OCI-LY1 (cell line): Measurements from ENCODE around the gene SEC11A.
A peak's percentile ranks its signal among the peaks of the same experiment; 100 is the strongest.

Experiments used
- H2AFZ ChIP-seq: fragments of 200-600 bp; sonication (generic), shearing (Covaris generic); 2 replicates; pipeline ENCODE4 v1.6.0; 2014; ENCODE audit warnings: antibody characterized with exemption, mild to moderate bottlenecking, low read length
- H3F3A ChIP-seq: fragments of 200-600 bp; sonication (generic), shearing (Covaris generic); 2 replicates; pipeline ENCODE4 v1.6.0; 2014; ENCODE audit warnings: mild to moderate bottlenecking, antibody characterized with exemption, low read length, moderate library complexity; ENCODE audit not compliant: insufficient read depth
- H3K27ac ChIP-seq: fragments of 200-600 bp; sonication (generic); 2 replicates; pipeline ENCODE4 v1.5.1; 2014; ENCODE audit warnings: low read length, mixed run types, mild to moderate bottlenecking, low read depth; ENCODE audit not compliant: poor library complexity, severe bottlenecking
- H3K27me3 ChIP-seq: fragments of 200-600 bp; sonication (generic); 2 replicates; pipeline ENCODE4 v1.6.0; 2014; ENCODE audit warnings: antibody characterized with exemption, mild to moderate bottlenecking, low read length, moderate library complexity; ENCODE audit not compliant: insufficient read depth
- H3K36me3 ChIP-seq: fragments of 200-600 bp; sonication (generic); 2 replicates; pipeline ENCODE4 v1.6.1; 2014; ENCODE audit warnings: mild to moderate bottlenecking, antibody characterized with exemption, low read length, moderate library complexity, mixed read lengths; ENCODE audit not compliant: insufficient read depth
- H3K4me1 ChIP-seq: fragments of 200-600 bp; sonication (generic); 2 replicates; pipeline ENCODE4 v1.5.1; 2014; ENCODE audit warnings: mild to moderate bottlenecking, low read length, moderate library complexity; ENCODE audit not compliant: insufficient read depth, severe bottlenecking
- H3K4me2 ChIP-seq: fragments of 200-600 bp; sonication (generic), shearing (Covaris generic); 2 replicates; pipeline ENCODE4 v1.6.1; 2014; ENCODE audit warnings: low read length
- H3K4me3 ChIP-seq: fragments of 200-600 bp; sonication (generic); 2 replicates; pipeline ENCODE4 v1.5.1; 2014; ENCODE audit warnings: low read length, low read depth, mild to moderate bottlenecking, mixed read lengths; ENCODE audit not compliant: poor library complexity, severe bottlenecking
- H3K79me2 ChIP-seq: fragments of 200-600 bp; shearing (Covaris generic); 2 replicates; pipeline ENCODE4 v1.6.1; 2016; ENCODE audit warnings: mixed run types, low read length, mixed read lengths; ENCODE audit not compliant: insufficient read depth
- H3K9ac ChIP-seq: fragments of 200-600 bp; sonication (generic), shearing (Covaris generic); 2 replicates; pipeline ENCODE4 v1.6.1; 2014; ENCODE audit warnings: mild to moderate bottlenecking, low read length, mixed read lengths
- H3K9me2 ChIP-seq: fragments of 200-600 bp; sonication (generic), shearing (Covaris generic); 2 replicates; pipeline ENCODE4 v1.6.1; 2014; ENCODE audit warnings: low read depth, mild to moderate bottlenecking, low read length, mixed read lengths
- H3K9me3 ChIP-seq: fragments of 200-600 bp; shearing (Covaris generic); 2 replicates; pipeline ENCODE4 v1.6.1; 2014; ENCODE audit warnings: low read length, mixed read lengths
- H4K20me1 ChIP-seq: fragments of 200-600 bp; sonication (generic), shearing (Covaris generic); 2 replicates; pipeline ENCODE4 v1.6.0; 2016; ENCODE audit warnings: mild to moderate bottlenecking, low read length; ENCODE audit not compliant: insufficient read depth
- EZH2 ChIP-seq: fragments of 200-600 bp; sonication (generic), shearing (Covaris generic); IDR thresholded peaks from 2 replicates; pipeline ENCODE4 v1.8.0; 2017; ENCODE audit warnings: borderline replicate concordance, mixed run types, mild to moderate bottlenecking, antibody characterized with exemption, low read length, moderate library complexity, mixed read lengths
- TF ChIP-seq, protein P1 (sequence below): fragments of 200-600 bp; sonication (generic), shearing (Covaris generic); IDR thresholded peaks from 2 replicates; pipeline ENCODE4 v1.5.1; 2017; ENCODE audit warnings: mild to moderate bottlenecking, antibody characterized with exemption, low read length, moderate library complexity, mixed read lengths

Gene SEC11A

DNA sequence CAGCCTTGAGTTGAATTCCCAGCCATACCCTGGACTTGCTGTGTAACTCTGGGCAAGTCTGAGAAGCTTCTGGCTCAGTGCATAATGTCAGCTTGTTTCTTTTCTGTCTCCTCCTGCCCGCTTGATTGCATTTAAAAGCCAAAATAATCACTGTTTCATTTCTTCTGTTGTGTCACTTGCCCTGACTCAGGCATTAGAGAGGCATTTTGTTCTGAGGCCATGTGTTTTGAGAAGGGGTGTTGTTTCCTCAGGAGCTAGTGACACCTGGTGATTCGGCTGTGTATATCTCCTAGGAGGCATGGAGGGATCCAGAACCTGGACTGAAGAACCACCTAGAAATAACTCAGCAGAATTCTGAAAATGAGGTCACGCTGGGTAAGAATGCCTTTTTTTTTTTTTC lies 77.8 kb downstream of the SEC11A start:
- Histone ChIP-seq H3K36me3 (peaks cover 60% of the 10 kb centered on the region), H3K79me2 (no peaks in the 10 kb centered on the region), H3K4me3 (no peak overlapping the region), H4K20me1 (no peaks in the 10 kb centered on the region), H2AFZ (no peak overlapping the region), H3K4me2 (no peak overlapping the region), H3K9ac (no peak overlapping the region), H3K9me2 (no peaks in the 10 kb centered on the region), H3F3A (no peaks in the 10 kb centered on the region), H3K4me1 (peaks cover 23% of the 10 kb centered on the region), H3K27ac (no peak overlapping the region), H3K27me3 (no peaks in the 10 kb centered on the region), H3K9me3 (no peaks in the 10 kb centered on the region)
- TF ChIP-seq, protein P1, sequence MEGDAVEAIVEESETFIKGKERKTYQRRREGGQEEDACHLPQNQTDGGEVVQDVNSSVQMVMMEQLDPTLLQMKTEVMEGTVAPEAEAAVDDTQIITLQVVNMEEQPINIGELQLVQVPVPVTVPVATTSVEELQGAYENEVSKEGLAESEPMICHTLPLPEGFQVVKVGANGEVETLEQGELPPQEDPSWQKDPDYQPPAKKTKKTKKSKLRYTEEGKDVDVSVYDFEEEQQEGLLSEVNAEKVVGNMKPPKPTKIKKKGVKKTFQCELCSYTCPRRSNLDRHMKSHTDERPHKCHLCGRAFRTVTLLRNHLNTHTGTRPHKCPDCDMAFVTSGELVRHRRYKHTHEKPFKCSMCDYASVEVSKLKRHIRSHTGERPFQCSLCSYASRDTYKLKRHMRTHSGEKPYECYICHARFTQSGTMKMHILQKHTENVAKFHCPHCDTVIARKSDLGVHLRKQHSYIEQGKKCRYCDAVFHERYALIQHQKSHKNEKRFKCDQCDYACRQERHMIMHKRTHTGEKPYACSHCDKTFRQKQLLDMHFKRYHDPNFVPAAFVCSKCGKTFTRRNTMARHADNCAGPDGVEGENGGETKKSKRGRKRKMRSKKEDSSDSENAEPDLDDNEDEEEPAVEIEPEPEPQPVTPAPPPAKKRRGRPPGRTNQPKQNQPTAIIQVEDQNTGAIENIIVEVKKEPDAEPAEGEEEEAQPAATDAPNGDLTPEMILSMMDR: peak; percentile 37; the same call in 1 of the 2 replicates
- TF ChIP-seq EZH2: no peak

DNA sequence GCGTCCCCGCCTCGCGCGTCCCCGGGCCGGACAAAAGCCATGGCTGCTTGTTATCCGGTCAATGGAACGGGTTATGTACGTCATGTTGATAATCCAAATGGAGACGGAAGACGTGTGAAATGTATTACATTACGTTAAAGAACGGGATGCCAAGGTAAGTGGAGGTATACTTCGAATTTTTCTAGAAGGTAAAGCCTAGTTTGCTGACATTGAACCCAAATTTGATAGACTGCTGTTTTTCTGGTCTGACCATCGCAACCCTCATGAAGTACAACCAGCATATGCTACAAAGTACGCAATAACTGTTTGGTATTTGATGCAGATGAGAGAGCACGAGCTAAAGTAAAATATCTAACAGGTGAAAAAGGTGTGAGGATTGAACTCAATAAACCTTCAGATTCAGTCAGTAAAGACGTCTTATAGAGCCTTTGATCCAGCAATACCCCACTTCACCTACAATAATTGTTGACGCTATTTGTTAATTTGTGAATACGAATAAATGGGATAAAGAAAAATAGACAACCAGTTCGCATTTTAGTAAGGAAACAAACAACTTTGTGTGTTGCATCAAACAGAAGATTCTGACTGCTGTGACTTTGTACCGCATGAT lies 81.6 kb downstream of the SEC11A start:
- H4K20me1 ChIP-seq: no peaks in the 10 kb centered on the region
- H3K36me3 ChIP-seq: peaks cover 24% of the 10 kb centered on the region
- no peaks in the 10 kb centered on the region for H3F3A ChIP-seq
- no peaks in the 10 kb centered on the region for H3K79me2 ChIP-seq
- peak overlapping the region; percentile 81 for H3K4me2 ChIP-seq
- no peak for TF ChIP-seq EZH2
- TF ChIP-seq, protein P1: no peak
- H2AFZ ChIP-seq: no peak overlapping the region
- H3K4me1 ChIP-seq: peaks cover 45% of the 10 kb centered on the region
- no peak overlapping the region for H3K27ac ChIP-seq
- H3K9me3 ChIP-seq: no peaks in the 10 kb centered on the region
- peak overlapping the region; percentile 74; the same call in 1 of the 2 replicates for H3K9ac ChIP-seq
- H3K9me2 ChIP-seq: no peaks in the 10 kb centered on the region
- peak overlapping the region; percentile 71 for H3K4me3 ChIP-seq
- no peaks in the 10 kb centered on the region for H3K27me3 ChIP-seq

DNA sequence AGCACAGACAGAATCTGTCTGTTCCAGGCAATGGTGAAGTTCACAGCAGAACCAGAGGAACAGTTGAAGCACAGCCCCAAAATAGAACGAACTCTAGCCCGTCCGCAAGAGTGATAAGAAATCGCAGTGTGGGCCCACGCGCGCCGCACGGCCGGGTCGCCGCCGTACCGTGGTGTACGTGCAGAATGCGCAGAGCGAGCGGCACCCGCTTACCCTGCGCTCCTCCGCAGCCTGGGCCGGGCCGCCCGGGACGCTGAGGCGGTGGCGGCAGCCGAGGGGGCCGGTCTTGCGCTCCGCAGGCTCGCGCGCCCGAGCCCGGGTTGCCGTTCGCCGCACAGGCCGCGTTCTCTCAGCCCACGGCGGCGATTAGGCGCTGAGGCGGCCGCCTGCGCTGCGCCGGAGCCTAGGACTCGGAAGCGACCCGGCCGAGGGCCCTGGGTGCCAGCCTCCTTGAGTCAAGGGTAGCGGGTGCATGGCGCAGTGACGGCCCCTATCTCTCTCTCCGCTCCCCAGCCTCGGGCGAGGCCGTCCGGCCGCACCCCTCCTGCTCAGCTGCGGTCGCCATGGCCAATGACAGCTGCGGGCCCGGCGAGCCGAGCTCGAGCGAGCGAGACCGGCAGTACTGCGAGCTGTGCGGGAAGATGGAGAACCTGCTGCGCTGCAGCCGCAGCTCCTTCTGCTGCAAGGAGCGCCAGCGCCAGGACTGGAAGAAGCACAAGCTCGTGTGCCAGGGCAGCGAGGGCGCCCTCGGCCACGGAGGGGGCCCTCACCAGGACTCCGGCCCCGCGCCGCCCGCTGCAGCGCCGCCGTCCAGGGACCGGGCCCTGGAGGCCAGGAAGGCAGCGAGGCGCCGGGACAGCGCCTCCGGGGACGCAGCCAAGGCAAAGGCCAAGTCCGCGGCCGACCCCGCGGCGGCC lies 82.4 kb downstream of the SEC11A start:
- no peaks in the 10 kb centered on the region for H3K27me3 ChIP-seq
- no peaks in the 10 kb centered on the region for H4K20me1 ChIP-seq
- peak overlapping the region; percentile 81 for H3K4me2 ChIP-seq
- H2AFZ ChIP-seq: no peak overlapping the region
- H3K27ac ChIP-seq: peak overlapping the region; percentile 87
- peaks cover 45% of the 10 kb centered on the region for H3K4me1 ChIP-seq
- H3K9me2 ChIP-seq: no peaks in the 10 kb centered on the region
- no peaks in the 10 kb centered on the region for H3F3A ChIP-seq
- H3K79me2 ChIP-seq: no peaks in the 10 kb centered on the region
- H3K9ac ChIP-seq: peak overlapping the region; percentile 74
- no peak for TF ChIP-seq EZH2
- TF ChIP-seq, protein P1: no peak
- peaks cover 17% of the 10 kb centered on the region for H3K36me3 ChIP-seq
- H3K4me3 ChIP-seq: peak overlapping the region; percentile 71
- no peaks in the 10 kb centered on the region for H3K9me3 ChIP-seq
